GM20000 (cell line): ENCODE results near the gene ANKRD13D.
A peak's percentile ranks its signal among the peaks of the same experiment; 100 is the strongest.

Source experiments
- DNase-seq: peaks from one replicate; pipeline ENCODE4 v3.0.0; 2012; ENCODE audit warnings: low spot score
- CTCF ChIP-seq: IDR thresholded peaks from 2 replicates; pipeline ENCODE4 v1.5.1; 2012; ENCODE audit warnings: mild to moderate bottlenecking, control low read depth; ENCODE audit errors: extremely low read depth, missing control alignments

Gene ANKRD13D

GRCh38 chr11:67262731-67263675, 26.1 kb upstream of the ANKRD13D start:
- TF ChIP-seq CTCF = peak; percentile 74
- peak; percentile 91 for DNase-seq

GRCh38 chr11:67264260-67264659, 24.8 kb upstream of the ANKRD13D start:
- TF ChIP-seq CTCF = no peak
- DNase-seq = no peak

DNA sequence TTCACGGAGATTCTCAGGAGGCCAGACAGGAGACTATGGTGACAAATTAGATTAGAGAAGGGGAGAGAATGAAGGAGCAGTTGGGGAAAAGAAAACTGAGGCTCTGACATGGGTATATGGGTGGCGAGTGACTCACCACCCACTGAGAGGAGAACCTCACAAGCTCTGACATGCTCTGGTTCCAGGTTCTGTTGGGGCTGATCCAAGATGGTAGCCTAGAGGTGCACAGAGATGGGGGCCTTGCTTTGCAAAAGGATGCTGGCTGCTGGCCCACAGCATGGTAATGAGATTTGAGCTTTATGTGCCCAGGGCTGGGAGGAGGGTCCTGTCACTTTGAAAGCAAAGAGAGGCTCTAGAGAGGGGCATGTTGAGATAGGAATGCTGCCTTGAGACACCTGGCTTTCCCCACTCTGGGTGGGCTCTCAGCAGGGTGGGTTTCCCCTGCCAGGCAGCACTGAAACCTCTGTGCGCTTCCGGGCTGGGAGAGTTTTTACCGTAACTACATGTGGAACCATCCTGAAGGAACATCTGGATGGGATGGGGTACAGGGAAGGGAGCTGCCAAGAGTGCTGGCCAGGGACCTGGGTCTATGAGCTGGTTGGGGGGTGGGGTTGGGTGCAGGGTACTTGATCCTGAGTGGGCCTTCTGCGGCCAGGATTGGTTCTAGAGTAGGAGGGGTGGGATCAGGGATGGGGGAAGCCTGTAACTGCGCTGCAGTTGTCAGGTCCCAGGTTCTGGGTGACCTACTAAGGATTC, 24.0 kb upstream of the ANKRD13D start:
- no peak for DNase-seq
- no peak for TF ChIP-seq CTCF

DNA sequence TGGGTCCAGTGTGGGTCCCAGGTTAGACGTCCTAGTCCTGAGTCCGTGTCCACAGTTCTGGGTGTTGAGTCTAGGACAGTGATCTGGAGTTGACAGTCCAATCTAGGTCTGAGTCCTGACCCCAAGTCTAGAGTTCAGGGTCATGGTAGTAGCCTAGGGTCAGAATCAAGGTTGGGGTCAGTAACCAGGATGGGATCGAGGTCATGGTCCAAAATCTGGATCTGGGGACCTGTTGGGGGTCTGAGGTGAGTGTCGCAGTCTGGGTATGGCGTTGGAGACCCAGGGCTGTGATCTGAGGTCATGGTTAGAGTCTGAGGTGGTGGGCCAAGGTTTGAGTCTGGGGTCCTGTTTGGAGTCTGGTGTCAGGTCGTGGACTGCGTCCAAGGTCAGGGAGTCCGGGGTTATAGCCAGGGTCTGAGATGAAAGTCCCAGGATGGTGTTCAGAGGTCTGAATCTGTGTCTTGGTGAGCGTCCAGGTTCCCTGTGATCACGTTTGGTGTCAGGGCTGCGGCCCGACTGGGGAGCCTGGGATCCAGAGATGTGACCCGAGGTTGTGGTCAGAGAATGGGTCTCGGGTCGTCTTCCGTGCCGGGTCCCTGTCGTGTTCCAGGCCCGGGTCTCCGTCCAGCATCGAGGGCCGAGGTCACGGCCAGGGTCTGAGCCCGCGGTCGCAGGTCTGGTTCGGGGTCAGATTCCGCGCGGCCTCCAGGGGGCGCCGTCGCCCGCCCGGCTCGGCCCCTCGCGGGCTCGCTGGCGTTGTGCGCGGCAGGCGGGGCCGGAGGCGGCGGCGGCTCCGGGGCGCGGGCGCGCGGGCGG, 23.3 kb upstream of the ANKRD13D start:
- TF ChIP-seq CTCF = peak; percentile 94
- peak; percentile 93 for DNase-seq

DNA sequence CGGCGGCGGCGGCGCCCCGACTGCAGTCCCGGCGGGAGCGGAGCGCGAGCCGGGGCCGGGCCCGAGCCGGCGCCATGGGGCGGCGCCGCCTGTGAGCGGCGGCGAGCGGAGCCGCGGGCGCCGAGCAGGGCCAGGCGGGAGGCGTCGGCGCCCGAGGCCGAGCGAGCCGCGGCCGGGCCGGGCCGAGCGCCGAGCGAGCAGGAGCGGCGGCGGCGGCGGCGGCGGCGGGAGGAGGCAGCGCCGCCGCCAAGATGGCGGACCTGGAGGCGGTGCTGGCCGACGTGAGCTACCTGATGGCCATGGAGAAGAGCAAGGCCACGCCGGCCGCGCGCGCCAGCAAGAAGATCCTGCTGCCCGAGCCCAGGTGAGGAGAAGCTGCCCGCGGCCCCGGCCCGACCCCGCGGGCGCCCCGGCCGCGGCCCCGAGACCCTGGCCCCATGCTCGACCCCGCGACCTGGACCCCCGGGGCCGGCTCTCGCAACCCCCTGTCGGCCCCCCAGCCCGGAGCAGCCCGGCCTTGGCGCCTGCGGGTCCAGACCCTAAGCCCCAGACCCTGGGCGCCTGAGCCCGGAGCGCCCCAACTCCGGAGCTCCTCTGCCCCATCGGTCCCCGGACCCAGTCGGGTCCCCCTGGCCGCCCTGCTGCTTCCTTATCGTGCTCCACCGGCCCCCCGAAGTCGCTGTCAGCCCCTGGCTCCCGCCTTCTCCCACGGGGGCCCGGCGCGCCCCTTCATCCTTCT, 22.5 kb upstream of the ANKRD13D start, which contains the start of gene GRK2:
Gene GRK2 (plus strand): TSS at position 25 of the 739 bp plus-strand sequence. CDS start 227 bp downstream, at position 252.
- no peak for TF ChIP-seq CTCF
- peak; percentile 83 for DNase-seq

DNA sequence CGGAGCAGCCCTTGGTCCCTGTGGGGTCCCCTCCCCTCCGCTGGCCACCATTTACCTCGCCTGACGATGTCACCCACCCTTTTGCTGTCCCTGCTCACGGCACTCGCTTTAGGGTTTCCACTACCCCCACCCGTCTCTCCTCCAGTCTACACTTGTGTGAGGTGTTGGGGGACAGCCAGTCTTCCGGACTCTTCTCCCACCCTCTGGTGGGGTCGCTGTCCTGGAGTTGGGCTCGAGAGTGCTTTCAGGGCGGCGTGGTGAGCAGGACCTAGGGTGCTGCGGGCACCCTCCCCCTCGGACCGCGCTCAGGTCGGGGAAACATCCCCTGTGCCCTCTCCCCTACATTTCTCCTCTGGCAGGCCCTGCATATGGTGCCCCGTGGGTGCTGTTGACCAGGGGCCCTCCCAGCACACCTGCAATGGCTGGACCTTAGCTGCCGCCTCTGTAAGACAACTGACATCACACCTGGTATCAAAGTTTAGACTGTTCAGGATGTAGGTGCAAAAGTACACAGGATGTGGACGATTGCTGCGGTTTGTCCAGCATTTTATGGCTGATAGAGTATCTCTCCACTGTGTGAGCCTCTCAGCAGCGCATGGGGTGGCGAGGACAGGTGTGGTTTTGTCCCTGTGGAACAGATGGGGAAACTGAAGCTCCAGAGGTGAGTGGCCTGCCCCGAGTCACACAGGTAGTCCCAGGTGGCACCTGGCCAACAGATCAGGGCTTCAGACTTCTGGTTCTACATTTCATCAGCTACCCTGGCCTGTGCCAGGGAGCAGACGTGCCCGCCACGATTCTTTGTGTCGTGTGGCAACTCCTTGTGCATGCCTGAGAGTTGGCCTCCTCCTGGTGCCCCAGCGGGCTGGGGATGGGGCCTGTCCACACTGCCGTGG, 21.7 kb upstream of the ANKRD13D start:
- DNase-seq = no peak
- TF ChIP-seq CTCF = peak; percentile 13
